GM12873 (cell line): Measurements from ENCODE around the gene EXOC6B.

ENCODE experiments used
- CTCF ChIP-seq: IDR thresholded peaks from 2 replicates; pipeline ENCODE4 v1.5.1; 2012; ENCODE audit warnings: low read depth, mild to moderate bottlenecking, moderate library complexity, low read length, control low read depth; ENCODE audit not compliant: insufficient read depth; ENCODE audit errors: missing control alignments

EXOC6B gene

DNA sequence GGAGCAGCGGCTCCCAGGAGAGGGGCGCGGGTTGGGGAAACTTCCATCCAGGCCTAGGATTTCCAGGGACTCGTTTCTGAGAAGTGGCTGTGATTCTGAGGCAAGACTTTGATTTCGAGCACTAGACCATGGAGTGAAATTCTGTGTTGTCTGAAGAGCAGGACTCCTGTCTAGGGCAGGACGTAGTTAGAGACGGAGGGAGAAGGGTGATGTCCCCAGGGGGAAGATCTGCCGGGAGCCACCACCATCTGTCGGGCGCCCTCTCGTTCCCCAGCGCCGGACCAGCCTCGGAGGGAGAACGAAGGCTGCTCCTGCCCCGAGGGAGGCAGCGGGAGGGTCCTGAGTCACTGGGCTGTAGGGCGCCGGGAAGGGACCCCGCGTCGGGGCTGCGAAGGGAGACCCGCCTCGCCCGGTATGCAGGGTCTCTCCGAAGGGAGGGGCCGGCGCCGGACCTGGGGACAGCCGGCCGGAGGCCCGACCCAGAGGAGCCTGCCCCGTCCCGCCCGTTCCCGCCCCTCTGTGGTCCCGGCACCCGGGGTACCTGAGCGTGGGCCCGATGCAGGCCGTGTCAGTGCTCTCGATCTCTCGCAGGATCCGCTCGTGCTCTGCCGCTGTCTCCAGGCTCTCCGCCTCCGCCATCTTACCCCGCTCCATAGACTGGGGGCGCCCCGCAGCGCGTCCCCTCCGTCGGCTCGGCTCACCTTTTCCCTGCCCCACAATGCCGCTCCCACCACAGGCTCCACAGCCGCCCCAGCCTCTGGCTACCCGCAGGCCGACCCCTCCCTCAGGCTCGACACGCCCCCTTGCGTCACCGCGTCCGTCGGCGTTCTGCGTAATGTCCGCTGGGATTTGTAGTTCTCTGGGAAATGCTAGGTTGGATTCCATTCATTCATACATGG, at the start of gene EXOC6B:
EXOC6B (minus strand) TSS at position 777 of the 899 bp plus-strand sequence.
- TF ChIP-seq CTCF: no peak

- no peak for TF ChIP-seq CTCF
These were observed 46.0 kb upstream of the EXOC6B start for GRCh38 chr2:72871880-72872279.

DNA sequence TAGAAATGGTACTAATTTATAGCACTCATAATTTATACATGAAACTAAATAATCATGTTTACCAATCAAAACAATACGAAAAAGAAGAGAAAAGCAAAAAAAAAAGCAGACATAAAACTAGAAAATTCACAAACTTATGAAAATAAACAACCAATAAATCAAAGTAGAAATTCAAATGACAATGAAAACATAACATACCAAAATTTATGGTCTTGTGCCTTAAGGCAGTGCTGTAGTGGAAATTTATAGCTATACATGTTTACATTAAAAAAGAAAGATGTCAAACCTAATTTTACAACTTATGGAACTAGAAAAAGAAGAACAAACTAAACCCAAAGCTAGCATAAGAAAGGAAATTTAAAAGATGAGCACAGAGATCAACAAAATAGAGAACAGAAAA, 45.2 kb upstream of the EXOC6B start:
- TF ChIP-seq CTCF: no peak

GRCh38 chr2:72864500-72864899, 38.7 kb upstream of the EXOC6B start:
- TF ChIP-seq CTCF: no peak

- TF ChIP-seq CTCF: no peak
These were observed 37.2 kb upstream of the EXOC6B start for GRCh38 chr2:72863046-72863445.

- peak; percentile 99 for TF ChIP-seq CTCF
These were observed 36.6 kb upstream of the EXOC6B start for GRCh38 chr2:72862239-72862988.

GRCh38 chr2:72859831-72860262, 34.0 kb upstream of the EXOC6B start:
- TF ChIP-seq CTCF: peak; percentile 72
